ENCODE results near the gene CERS4.
"Not testable (repeated sequence)": the region's sequence is repeated elsewhere in the genome, so short reads cannot be mapped to it uniquely, and the experiment has no call there.

CERS4 gene

DNA sequence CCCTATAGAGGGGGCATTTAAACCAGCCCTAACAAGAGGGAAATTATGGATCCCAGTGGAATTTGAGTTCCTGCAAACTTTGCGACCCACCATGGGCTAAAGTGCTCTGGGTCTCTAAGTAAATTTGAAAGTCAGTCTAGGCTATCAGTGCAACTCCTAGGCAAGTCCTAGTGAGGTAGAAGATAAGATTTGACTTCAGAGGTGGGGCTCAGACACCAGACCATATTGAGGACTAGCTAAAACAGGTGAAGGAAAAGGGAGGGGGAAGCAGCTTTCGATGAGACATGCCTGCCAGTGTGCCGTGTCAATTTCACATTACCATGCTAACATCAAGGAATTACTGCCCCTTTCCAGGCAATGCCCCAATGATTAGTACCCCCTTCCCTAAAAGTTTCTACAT lies 60.6 kb downstream of the CERS4 start:
- no peak for DNase-seq

GRCh38 chr19:8276508-8276907 lies 67.3 kb downstream of the CERS4 start:
- not testable (repeated sequence) for DNase-seq

- DNase-seq: not testable (repeated sequence)
These were observed 82.2 kb downstream of the CERS4 start for GRCh38 chr19:8291337-8291736.

GRCh38 chr19:8302357-8302691 lies 93.2 kb downstream of the CERS4 start:
- DNase-seq: no peak

DNA sequence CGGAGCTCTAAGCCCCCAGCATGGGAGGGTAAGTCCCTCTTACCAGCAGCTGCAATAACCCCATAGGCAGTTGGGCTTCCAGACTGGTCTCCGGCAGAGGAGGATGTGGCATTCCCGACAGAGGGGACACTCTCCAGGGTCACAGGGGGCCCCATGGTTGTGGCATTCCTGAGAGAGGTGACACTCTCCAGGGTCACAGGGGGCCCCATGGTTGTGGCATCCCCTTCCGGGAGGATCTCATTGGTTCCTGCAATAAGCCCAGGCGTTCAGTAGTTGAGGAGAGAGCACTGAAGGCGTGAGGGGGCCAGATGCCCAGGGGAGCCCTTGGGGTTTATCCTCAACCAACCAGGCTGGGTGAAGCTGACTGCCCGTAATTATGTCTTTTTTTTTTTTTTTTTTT lies 93.6 kb downstream of the CERS4 start:
- DNase-seq: no peak

DNA sequence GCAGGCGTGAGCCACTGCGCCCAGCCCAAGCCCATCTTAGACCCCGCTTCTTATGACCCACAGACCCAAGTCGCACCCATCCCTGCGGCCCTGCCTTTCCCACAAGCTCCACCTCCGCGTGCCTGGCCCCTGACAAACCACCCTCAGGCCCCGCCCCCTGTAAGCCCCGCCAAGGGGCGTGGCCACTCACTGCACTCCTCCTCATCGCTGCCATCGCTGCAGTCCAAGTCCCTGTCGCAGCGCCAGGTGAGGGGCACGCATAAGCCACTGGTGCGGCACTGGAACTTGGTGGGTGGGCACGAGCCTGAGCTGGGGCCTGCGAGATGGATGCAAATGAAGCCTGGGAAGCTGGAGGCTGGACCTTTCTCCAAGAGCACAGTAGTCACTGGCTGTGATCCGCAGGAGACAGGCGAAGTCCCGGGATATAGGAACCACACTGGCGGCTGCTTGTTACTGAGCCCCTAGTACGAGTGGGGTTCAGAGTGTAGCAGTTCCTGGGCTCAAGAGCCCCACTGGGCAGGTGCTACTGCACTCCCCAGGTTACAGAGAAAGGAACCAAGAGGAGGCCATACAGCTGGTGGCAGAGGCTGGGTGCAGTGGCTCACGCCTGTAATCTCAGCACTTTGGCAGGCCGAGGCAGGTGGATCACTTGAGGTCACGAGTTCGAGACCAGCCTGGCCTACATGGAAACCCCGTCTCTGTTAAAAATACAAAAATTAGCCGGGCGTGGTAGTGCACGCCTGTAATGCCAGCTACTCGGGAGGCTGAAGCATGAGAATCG lies 95.9 kb downstream of the CERS4 start:
- no peak for DNase-seq

DNA sequence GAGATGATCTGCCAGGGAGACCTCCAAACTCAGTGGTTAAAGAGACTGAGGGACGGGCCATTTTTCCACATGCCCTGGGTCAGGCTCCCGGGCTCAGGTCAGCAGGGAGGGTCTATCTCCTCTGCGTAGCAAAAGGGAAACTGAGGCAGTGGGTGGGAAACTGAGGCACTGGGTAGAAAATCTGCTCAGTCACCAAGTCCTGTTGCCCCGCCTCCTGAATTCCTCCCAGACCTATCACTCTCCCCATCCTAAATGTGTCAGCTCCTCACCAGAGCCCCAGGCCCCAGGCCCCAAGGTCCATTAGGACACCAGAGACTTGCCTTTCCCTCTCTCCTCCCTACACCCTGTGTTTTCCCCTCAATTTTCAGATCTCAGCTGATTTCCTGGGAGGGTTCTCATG lies 96.6 kb downstream of the CERS4 start:
- DNase-seq: no peak

GRCh38 chr19:8306235-8307054 lies 97.3 kb downstream of the CERS4 start:
- no peak for DNase-seq

DNA sequence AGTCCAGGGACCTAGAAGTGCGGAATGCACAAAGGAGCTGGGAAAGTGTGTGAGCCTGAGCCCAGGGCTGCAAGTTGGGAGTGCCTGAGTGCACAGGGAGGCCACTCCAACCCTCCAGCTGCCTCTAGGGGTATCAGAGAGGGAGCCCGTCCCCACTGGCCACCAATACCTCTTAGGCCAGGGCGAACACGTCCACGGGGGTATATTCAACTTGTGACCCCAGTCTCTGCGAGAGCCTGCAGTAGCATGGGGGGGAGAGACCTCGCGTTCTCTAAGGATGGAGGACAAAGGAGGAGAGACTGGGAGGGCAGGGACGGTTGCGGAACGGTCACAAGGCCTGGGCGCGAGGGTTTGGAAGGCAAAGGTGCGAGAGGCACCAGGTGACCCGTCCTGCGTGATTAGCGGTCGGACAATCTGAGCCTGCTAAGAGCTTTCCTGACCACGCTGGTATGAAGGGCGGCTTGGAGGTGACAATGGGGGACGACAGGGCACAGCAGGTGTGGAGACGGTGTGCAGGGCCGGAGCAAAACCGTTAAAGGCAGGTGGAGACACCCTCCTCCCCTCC lies 98.3 kb downstream of the CERS4 start:
- no peak for DNase-seq

- peak; percentile 79 to 84 for DNase-seq
These were observed 99.0 kb downstream of the CERS4 start, which contains the start of gene CD320 for GRCh38 chr19:8307965-8308866. Gene CD320, minus strand, starts transcription at chr19:8308358. Its CDS starts 68 bp downstream, at chr19:8308290.

- no peak for DNase-seq
These were observed 99.7 kb downstream of the CERS4 start for GRCh38 chr19:8308891-8309291.

GRCh38 chr19:8310342-8311055 lies 101.3 kb downstream of the CERS4 start:
- DNase-seq: no peak

DNA sequence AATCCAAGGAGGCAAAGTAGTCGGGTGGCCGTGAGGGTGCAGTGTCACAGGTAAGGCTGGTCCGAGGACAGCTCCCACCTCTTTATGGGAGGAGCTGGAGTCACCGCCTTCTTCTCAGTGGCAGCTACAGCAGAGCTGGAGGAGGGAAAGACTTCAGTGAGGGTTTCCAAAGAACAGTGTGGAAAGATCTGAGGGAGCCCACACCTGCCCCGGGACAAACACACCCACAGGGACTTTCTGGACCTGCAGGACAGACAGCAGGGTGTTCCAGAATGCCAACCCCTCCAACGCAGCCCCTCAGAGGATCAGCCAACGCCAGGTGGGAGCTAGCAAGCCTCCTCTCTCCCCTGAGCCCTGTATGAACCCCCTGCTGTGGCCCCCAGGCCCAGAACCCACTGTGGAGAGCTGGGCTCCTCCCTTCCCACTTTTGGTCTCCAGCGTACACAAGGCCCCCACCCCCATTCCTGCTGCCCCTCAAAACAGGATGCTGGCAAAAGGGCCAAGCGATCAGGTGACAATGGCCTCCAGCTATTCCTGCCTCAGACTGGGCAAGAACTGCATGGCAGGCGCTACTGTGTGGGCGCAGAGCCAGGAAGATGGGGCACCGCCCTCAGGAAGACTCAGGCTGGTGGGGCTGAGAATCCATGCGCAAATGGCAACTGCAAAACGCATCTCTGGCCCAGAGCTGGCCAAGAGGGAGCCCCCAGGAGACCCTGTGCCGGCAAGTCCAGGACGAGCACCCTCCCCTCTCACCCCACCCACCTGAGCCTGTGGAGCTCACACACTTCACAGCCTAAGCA lies 102.5 kb downstream of the CERS4 start:
- no peak for DNase-seq
